ENCODE data around the gene GPRC5C.

DNA sequence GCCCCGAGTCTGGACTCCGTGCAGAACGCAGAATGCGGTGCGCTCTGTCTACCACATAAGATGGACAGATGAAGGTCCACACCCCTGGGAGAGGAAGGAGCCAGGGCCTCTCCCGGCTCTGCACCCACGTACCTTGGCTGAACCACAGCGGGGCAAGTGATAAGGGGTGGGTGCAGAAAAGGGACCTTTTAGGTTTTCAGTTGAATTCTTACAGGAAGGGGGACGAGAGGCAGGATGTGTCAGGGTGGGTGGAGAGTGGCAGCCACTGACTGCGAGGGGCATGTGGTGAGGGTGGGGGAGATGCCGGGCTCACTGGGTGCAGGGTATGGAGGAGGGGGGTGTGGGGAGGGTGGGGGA is 34.9 kb downstream of the GPRC5C start:
- no peak for TF ChIP-seq ZFP36 (IDR thresholded peaks at IDR 0.05; ENCODE audit: borderline replicate concordance, partially characterized antibody)
- TF ChIP-seq, protein P1, sequence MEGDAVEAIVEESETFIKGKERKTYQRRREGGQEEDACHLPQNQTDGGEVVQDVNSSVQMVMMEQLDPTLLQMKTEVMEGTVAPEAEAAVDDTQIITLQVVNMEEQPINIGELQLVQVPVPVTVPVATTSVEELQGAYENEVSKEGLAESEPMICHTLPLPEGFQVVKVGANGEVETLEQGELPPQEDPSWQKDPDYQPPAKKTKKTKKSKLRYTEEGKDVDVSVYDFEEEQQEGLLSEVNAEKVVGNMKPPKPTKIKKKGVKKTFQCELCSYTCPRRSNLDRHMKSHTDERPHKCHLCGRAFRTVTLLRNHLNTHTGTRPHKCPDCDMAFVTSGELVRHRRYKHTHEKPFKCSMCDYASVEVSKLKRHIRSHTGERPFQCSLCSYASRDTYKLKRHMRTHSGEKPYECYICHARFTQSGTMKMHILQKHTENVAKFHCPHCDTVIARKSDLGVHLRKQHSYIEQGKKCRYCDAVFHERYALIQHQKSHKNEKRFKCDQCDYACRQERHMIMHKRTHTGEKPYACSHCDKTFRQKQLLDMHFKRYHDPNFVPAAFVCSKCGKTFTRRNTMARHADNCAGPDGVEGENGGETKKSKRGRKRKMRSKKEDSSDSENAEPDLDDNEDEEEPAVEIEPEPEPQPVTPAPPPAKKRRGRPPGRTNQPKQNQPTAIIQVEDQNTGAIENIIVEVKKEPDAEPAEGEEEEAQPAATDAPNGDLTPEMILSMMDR (IDR thresholded peaks at IDR 0.05), result no peak
- no peak for TF ChIP-seq CEBPB (IDR thresholded peaks at IDR 0.05)
- TF ChIP-seq POLR2A (IDR thresholded peaks at IDR 0.05; ENCODE audit: low read length), result no peak
- no peak for TF ChIP-seq CHD2 (IDR thresholded peaks at IDR 0.05; ENCODE audit: low read length, partially characterized antibody)
